NCI-H2196 (cell line): ENCODE data around the gene FKTN.

Experiments used
- DNase-seq: peaks from one replicate; lab custom pipeline; 2025; ENCODE audit not compliant: unreplicated experiment; lab: John Stamatoyannopoulos, UW

FKTN gene

DNA sequence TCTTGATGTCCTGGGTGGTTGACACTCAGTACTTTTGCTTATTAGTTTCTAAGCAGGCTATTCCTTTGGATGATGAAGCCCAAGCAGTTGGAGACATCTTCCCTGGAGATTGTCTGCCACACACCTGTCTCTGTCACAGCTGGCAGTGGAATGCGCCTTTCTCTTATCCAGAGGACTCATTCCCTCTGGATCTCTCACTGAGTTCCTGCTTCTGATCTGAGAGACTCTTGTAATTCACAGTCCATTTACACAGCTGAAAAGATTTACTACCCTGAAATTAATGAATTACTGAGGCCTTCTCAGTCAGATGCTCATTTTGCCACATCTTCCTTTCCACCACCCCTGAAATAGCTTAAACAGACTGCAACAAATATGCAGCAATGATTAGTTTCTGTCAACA is 120.2 kb downstream of the FKTN start:
- no peak for DNase-seq

DNA sequence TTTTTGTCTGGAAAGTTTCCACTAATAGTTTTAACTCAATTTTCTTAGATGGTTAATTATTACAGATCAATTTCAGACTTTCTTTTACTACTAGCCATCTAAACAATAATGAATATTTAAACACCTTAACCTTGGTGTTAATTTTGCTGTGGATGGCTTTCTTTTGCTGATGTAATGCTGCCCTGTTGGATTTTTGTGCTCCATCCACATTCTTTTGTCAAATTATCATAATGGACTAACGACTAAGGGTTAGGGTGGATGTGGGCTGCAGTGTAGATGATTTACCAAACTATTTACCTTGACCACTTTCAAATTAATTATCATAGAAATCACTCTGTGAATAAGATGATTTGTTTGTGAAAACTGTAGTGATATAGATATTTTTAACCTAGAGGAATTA is 120.8 kb downstream of the FKTN start:
- no peak for DNase-seq

DNA sequence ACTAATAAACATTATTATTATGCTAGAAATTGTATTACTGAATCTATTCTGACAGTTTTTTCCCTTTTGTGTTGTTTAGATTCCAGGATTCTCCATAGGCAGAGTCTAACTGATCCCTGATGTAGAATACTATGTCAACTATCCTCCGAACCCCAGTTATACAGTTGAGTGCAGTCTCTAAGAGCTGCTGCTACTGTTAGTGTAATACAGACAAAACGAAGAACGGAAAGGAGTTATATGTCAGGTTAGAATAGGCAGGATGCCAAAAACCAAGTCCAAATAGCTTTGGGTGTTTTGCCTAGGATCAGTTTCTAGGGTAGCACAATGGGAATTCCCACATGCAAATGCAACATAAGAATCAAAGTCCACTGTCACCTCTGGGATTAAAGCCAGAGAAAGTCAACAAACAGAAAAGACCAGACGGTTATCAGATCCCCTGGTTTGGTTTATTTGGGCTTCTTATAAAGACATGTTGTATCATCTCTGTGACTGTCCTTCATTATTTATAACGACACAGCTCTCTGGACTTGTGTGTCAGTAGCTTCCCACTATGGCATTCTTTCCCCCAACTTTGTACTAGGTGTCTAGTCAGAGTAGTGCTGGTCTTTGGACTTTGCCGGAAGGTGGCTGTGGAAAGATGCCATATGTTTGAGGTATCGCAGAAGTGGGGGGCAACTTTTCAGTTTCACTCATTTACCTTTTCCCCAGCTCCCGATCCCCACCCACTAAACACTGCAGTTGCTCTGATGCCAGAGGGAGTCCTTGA is 121.5 kb downstream of the FKTN start:
- peak; percentile 38 for DNase-seq

DNA sequence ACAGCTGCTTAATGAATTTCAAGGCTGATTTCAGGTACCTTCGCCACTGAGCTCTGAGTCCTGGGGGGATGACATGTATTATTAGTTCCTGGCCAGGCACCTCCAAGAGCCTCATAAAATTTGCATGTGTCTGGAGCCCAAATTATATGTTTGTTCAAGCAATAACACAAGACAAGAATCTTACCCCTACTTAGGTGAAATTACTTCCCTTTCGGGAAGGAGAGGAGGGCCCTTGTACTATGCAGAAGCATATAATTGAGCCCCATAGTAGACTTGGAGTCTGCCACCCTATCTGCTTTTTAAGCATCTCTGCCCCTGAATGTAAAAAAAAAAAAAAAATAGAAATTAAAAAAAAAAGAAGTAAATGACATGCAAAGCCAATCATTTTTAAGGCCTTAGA is 123.4 kb downstream of the FKTN start:
- no peak for DNase-seq

DNA sequence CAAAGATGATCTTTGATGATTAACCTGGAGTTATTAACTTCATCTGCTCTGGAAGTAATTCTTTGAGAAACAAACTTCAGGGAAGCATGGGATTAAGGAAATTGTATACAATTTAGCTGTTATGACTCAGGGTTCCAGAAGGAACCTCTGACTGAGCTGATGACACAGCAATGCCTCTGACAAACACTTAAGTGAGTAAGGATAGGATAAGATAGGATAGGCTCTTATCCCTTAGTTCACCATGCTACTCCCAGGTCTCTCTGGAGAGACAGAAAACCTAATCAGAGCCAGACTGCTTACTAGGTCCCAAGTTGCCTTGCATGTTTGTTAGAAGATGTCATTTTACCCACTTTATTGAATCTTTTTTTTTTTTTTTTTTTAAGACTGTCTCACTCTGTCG is 123.8 kb downstream of the FKTN start:
- DNase-seq = no peak

DNA sequence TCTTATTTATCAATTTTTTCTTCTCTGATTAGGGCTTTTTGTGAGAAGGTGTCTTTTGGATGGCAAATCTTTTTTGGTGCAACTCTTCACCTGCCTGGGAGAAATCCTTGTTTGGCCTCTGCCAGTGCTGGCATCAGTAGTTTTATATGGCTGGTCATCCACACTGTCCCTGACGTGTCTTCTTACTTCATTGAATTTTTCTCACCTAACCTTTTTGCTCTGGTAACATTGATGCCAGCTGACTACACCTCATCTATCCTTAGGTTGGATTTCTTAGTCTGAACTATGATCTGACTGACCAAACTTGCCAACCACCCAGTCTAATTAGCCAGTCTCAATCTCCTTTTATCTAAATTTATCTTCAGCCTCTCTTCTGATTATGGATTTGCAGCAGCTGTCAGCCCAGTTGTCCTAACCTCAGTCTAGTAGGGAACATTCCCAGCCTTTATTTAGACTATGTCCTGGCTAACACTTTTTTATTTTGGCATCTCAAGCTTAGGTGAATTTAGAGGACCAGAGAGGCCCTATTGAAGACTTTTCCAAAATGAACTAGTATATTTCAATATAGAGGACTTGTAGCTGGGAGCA is 125.9 kb downstream of the FKTN start:
- DNase-seq = no peak

DNA sequence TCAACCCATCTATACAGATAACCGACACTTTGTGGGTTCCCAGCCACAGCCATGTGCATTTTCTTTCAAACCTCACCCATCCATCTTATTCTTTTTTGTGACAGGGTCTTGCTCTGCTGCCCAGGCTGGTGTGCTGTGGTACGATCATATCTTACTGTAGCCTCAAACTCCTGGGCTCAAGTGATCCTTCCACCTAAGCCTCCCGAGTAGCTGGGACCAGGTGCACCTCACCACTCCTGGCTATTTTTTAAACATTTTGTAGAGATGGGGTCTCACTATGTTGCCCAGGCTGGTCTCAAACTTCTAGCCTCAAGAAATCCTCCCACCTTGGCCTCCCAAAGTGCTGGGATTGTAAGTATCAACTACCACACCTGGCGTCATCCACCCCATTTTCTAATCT is 129.0 kb downstream of the FKTN start:
- no peak for DNase-seq
